ENCODE measurements around the gene GGTA1.
"Not testable (repeated sequence)": the region's sequence is repeated elsewhere in the genome, so short reads cannot be mapped to it uniquely, and the experiment has no call there.

GGTA1 gene

DNA sequence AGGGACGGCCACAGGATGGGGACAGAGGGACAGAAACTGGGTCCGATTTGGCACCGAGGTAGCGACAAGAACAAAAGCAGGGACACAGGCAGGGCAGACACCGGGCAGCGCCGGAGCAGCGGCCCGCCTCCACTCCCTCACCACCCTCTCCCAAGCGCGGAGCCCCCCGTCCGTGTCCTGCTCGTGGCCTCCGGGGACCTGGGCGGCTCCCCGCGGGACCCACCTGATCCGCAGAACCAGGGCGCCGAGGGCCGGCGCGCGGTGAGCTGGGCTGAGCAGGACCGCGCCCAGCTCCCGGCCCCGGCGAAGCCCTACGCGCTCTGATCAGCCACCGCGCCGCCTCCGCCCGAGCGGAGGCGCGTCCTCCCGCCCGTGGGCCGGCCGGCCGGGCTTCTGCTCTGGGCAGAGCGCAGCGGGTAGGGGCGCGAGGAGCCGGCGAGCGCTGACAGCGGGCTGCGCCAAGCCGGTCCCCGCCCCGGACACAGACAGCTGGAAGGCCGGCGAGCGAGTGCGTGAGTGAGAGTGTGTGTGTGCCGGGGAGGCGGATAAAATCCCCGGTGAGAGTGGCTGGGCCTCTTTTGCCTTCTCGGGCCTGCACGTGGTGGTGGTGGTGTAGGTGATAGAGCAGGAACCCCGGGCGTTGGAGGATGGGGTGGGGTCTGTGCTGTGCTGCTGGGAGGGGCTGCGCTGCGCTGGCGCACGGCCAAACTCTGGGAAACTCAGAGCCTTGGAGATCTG lies at the start of gene GGTA1:
Gene GGTA1 (minus strand): TSS at position 418 of the 738 bp plus-strand sequence. CDS start 31,922 bp downstream, outside the sequence.
- peak; percentile 73 for DNase-seq

GRCh38 chr9:121548666-121549065 lies 49.0 kb upstream of the GGTA1 start:
- DNase-seq, result no peak

DNA sequence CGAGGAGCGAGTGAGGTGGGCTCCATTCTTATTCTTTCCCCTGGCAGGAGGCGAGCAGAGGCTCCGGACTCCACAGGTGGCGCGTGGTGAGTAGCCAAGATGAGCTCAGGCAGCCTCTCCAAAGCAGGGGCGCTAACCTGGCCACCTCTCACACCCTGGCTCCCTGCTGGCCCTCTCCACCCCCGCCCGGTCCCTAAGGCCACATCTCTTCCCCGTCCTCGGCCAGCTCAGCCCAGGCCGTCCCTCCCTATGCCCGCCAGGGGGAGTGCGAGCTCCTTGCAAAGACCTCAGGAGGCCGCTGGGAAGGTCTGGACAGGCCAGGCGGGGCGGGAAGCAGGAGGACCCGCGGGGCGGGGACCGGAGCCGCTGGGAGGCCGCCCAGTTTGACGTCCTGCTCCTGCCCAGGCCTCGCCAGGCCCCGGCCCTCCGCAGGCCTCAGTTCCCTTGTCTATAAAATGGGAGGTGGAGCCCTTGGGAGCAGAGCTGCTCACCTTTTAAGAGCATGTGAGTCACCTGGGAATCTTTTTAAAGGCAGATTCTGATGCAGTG lies 46.3 kb upstream of the GGTA1 start:
- DNase-seq, result peak; percentile 72

DNA sequence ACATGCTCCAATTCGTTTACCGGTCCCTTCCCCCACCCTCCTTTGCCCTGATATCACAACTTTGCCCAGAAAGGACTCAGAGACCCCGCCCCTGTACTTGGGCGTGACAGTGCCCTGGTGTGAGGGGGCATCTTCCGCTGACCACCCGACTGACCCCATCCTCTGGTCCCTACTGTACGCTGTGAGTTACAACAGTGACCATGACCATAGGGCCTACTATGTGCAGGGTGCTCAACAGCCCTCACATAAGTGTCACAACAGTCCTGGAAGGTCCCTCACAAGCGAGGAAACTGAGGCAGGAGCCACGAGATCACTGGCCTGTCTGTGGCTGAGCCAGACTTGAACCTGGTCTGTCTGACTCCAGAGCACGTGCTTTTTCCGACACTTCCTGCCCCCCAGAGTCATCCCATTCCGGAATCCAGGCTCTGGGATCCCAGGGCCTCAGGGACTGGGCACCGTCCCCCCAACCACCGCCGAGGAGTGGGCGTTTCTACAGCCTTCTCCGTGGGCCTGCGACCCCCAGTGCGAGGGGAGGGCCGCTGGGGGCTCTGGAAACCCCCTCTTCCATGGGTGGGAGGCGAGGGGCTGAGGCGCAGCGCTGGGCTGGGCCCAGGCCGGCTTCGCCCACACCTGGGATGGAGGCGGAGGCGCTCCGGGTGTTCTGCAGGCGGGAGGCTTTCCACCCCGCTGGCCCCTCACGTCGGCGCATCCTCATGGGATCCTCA lies 45.7 kb upstream of the GGTA1 start:
- no peak for DNase-seq

- no peak for DNase-seq
These were observed 42.4 kb upstream of the GGTA1 start for GRCh38 chr9:121542025-121542424.

DNA sequence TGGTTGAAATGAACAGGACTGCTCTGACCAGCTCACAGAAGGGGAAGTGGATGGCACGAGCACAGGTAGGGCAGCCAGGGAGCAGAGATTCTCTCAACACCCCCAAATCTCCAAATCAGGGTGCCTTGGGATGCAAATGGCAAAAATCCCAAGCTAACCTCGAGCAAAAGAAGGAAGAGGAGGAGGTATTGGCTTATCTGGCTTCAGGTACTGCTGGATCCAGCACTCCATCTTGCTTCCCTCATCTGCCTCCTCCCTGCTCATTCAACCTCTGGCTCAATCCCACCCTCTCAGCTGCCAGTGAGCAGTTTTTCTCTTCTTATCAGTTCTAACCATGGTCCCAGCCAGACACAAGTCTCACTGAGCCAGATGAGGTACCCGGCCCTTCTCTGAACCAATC lies 41.6 kb upstream of the GGTA1 start:
- DNase-seq, result no peak

DNA sequence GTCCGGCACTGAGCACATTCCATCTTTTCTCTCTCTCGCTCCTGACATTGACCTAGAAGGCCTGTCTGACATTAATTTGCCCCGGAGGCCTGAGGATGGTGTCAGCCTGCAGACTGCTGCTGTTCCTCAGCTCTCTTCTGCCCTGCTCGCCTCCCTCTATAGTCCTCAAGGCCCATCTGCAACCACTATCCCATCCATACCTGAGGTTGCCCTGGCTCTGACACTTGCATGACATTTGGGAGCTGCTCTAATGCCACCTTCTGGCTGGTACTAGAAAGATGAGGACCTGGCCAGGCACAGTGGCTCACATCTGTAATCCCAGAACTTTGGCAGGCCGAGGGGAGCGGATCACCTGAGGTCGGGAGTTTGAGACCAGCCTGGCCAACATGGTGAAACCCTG lies 38.6 kb upstream of the GGTA1 start:
- DNase-seq, result no peak

- DNase-seq, result no peak
These were observed 37.6 kb upstream of the GGTA1 start for GRCh38 chr9:121537283-121537682.

DNA sequence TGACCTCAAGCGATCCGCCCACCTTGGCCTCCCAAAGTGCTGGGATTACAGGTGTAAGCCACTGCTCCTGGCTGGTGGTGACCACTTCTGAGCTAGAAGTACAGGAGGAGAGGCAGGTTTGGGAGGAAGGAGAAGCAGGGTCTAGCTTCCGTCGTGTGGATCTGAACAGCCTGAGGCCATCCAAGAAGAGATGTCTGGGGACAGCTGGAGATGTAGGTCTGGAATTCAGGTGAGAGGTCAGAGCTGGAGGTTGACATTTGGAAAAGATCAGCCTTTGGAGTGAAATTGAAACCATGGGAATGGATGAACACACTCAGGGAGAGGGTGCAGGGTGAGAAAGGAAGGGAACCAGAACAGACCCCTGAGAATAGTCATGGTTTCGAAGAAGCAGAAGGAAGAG lies 33.2 kb upstream of the GGTA1 start:
- no peak for DNase-seq

DNA sequence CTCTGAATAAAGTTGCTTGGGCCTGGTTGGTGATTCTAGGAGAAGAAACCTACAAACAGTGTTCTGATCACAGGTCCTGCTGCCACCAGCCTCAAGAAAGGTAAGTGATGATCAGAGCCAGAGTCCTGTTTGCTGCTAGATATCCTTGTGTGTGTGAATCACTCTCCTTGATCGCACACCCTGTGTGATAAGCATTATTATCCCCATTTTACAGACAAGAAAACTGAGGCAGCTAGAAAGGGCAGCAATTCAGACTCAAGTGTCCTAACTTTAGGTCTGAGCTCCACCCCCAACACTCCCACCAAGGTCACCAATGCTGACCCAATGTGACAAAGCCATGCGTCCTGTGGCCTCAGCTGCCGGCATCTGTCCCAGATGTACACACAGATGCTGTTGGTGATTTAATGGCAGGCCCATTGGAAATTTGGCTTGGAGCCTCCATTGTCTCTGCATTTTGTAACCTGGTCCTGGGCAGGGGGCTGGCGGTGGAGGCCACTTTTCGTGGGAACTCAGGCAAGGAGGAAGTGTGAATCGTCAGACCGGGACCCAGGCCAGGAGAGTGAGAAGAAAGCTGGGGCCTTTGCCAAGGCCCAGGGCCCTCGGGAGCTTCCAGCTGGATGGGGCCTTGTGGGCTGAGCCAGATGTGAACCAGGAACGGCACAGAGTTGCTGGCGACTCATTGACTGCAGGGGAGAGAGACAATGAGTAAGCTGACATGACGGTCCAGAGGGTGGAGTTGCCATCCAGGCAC lies 29.8 kb upstream of the GGTA1 start:
- no peak for DNase-seq

DNA sequence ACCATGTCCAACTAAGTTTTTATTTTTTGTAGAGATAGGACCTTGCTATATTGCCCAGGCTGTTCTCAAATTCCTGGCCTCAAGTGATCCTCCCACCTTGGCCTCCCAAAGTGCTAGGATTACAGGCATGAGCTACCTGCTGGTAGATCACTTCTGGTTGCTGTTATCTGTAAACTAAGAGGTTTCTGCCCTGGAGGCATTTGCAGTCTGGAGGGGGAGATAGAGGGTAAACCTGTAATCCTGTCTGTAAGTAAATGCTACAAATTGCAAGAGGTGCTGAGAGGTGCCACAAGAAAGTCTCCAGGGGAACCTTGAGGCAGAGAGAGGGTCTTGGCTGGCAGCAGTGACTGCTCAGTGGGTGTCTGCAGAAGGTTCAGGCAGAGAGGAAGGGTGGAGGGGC lies 29.0 kb upstream of the GGTA1 start:
- DNase-seq, result no peak

DNA sequence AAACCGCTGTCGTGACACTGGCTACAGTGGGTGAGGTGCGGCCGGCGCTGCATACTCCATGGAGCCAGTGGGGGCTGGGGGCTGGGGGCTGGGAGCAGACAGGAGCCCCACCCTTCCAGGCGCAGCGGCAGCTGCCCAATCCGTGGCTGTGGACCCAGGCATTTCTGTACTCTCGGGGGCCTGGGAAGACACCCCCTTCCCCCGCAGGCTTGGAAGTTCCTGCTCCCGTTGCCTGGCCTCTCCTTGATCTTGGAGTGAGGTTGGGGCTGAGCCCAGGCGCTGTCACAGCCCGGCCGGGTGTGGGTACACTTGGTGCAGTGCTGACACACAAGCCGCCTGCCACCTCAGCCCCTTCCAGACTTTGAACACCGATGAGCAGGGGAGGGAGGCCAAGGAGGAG lies 27.7 kb upstream of the GGTA1 start:
- no peak for DNase-seq

- not testable (repeated sequence) for DNase-seq
These were observed 20.0 kb upstream of the GGTA1 start for GRCh38 chr9:121519688-121520087.

DNA sequence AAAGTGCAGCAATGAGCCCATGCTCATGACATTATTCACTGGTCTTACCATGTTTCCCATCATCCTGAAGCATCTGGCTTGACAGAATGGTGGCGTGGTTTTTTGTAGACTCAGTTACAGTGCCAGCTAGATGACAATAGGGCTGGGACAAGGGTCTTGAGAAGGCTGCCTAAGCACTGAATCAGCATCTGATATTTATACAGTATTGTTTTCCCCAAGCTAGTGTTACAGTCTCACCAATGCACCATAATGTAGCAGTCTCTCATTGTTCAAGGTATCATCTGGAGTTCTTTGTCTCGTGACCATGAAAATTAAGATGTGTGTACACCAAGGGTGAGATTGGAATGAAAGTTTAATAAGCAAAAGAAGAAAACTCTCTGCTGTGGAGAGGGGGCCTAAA lies 19.0 kb upstream of the GGTA1 start:
- DNase-seq, result no peak

GRCh38 chr9:121513166-121513565 lies 13.5 kb upstream of the GGTA1 start:
- DNase-seq, result not testable (repeated sequence)

GRCh38 chr9:121510766-121511550 lies 11.3 kb upstream of the GGTA1 start:
- no peak for DNase-seq

GRCh38 chr9:121509180-121509579 lies 9.5 kb upstream of the GGTA1 start:
- DNase-seq, result no peak

DNA sequence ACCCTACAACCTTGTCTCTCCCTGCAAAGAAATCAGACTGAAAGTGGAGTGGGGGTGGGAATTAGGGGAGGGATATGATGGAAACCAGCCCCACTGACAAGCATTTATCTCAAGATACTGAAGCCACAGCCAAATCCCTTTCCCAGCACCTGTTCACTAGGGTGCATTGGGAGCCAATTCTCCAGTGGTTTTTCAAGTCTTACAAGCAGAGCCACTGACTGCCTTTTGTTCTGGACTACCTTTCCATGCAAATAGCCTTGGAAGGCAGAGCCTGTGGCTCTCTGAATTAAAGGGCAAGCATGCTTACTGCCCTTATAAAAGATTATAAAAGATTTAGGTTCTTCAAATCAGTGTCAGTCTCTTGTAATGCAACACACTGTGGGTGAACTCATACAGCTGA lies 8.8 kb upstream of the GGTA1 start:
- no peak for DNase-seq

- DNase-seq, result no peak
These were observed 6.5 kb upstream of the GGTA1 start for GRCh38 chr9:121505903-121506735.

DNA sequence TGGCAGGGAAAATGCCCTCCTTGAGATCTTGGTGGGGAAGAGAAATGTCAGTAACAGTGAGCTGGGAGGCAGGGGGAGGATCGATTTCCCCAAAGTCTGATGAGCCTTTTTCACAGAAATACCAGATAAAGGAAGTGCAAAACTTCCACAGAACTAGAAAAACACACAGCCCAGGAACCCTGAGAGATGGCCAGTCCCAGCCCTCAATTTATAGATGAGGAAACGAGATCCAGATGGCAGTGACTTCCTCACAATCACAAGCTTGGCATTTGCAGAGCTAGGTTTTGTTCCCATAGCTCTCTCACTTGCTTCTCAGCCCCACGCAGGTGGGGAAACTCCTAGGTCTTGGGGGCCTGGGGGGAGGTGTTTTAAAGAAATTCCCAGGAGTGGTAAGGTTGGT lies 3.8 kb upstream of the GGTA1 start:
- DNase-seq, result no peak

DNA sequence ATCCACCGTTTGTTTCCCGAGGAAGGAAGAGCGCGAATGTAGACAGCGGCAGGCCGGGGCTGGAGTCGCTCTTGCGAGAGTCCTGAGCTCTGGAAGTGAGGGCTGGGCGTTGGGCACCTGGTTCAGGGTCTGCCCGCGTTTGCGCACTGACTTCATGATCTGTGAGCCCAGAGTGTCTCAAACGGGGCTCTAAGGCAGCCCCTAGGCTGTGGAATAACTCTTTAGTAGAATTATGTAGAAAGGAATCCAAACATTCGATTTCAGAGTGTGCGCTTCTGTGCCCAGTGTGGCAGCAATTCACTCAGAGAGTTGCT lies 478 bp upstream of the GGTA1 start:
- DNase-seq, result no peak

DNA sequence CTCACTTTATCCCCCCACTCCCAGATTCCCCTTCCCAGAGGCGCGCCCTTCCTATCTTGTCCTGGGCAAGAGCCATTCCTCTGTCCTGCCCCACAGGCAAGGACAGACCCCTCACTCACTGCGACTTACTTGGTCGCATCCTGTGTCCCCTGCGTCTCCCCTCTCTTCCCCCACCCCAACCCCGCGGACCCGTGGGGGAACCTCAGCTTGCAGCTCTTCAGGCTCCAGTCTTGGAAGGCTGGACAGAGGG lies 542 bp downstream of the GGTA1 start:
- DNase-seq, result no peak

Data from NCI-H2171 treated with DMSO at 0.1 percent for 48 hours (cell line).